GM12878 (cell line): Measurements from ENCODE around the gene RGL1. TPM values are rescaled to one million over a fixed set of nuclear protein-coding genes. Genes with fewer than 3 reads are reported as not detected.

ENCODE experiments used
- ATAC-seq: fragments of 200-7000 bp; cut with Tn5 transposase; 3 replicates; pipeline ENCODE4 v1.9.1; 2020; ENCODE audit warnings: mild to moderate bottlenecking, moderate library complexity
- BruUV-seq: library from RNA; stranded (reverse); fragments of 400-500 nt; replicated peaks from 2 replicates; lab custom pipeline; 2021; lab: Mats Ljungman, UMichigan
- CTCF ChIA-PET: fragments of 300-600 bp; sonication (Branson Sonifier 250); formaldehyde crosslinking; extraction: SDS; loops from one replicate; lab custom pipeline; 2021; ENCODE audit warnings: inconsistent platforms; lab: Yijun Ruan, JAX
- POLR2A ChIA-PET: fragments of 350-600 bp; formaldehyde crosslinking; extraction: SDS; loops from one replicate; lab custom pipeline; 2021; ENCODE audit warnings: inconsistent platforms; lab: Charles Lee
- RAD21 ChIA-PET: fragments of 300-600 bp; sonication (Branson Sonifier 250); formaldehyde crosslinking; loops from one replicate; lab custom pipeline; 2023; ENCODE audit warnings: antibody characterized with exemption; ENCODE audit not compliant: unreplicated experiment; lab: Charles Lee
- SMC1A ChIA-PET: fragments of 300-600 bp; sonication (Branson Sonifier 250); formaldehyde crosslinking; loops from one replicate; lab custom pipeline; 2023; ENCODE audit not compliant: unreplicated experiment, uncharacterized antibody; lab: Charles Lee
- DNase-seq: peaks from one replicate; pipeline ENCODE4 v3.0.0-alpha.2; 2011; ENCODE audit warnings: low read depth, low spot score
- FAIRE-seq: peaks from 3 replicates; lab custom pipeline; 2011; peaks lifted over from hg19 to GRCh38; lab: Jason Lieb, UNC
- H2AFZ ChIP-seq: 2 replicates; pipeline ENCODE4 v1.6.0; 2011; ENCODE audit warnings: low read depth, low read length, control low read depth; ENCODE audit not compliant: control insufficient read depth
- H3K27ac ChIP-seq: 2 replicates; pipeline ENCODE4 v1.5.1; 2011; ENCODE audit warnings: control low read depth; ENCODE audit not compliant: control insufficient read depth, insufficient read depth
- H3K27me3 ChIP-seq, 2 experiments: replicated peaks in 1 of 2; 2 replicates each; pipeline versions ENCODE4 v1.6.0 to v1.6.1; 2011; ENCODE audit warnings: low read length in 1 of 2; ENCODE audit not compliant: control insufficient read depth in 2 of 2, insufficient read depth in 2 of 2
- H3K36me3 ChIP-seq, 2 experiments: 2 replicates each; pipeline ENCODE4 v1.5.1; 2011; ENCODE audit warnings: low read length in 1 of 2; ENCODE audit not compliant: control insufficient read depth in 2 of 2, insufficient read depth in 2 of 2
- H3K4me1 ChIP-seq: 2 replicates; pipeline ENCODE4 v1.6.1; 2011; ENCODE audit warnings: mild to moderate bottlenecking, low read length, moderate library complexity, mixed read lengths; ENCODE audit not compliant: control insufficient read depth, insufficient read depth
- H3K4me2 ChIP-seq: 2 replicates; pipeline ENCODE4 v1.6.0; 2011; ENCODE audit warnings: control low read depth; ENCODE audit not compliant: control insufficient read depth, insufficient read depth
- H3K4me3 ChIP-seq: fragments of 200-600 bp; sonication (generic); 2 replicates; pipeline ENCODE4 v1.5.1; 2016
- H3K79me2 ChIP-seq: 2 replicates; pipeline ENCODE4 v1.6.0; 2011; ENCODE audit warnings: low read length; ENCODE audit not compliant: control insufficient read depth, insufficient read depth
- H3K9ac ChIP-seq: 2 replicates; pipeline ENCODE4 v1.8.0; 2011; ENCODE audit warnings: low read length, control low read depth, mixed read lengths; ENCODE audit not compliant: control insufficient read depth, insufficient read depth
- H3K9me3 ChIP-seq: replicated peaks from 3 replicates; pipeline ENCODE4 v1.5.1; 2011; ENCODE audit warnings: mild to moderate bottlenecking, low read length; ENCODE audit not compliant: control insufficient read depth, insufficient read depth
- H4K20me1 ChIP-seq: 2 replicates; pipeline ENCODE4 v1.6.0; 2011; ENCODE audit not compliant: control insufficient read depth, insufficient read depth
- BCL11A ChIP-seq: IDR thresholded peaks from 2 replicates; pipeline ENCODE4 v1.6.1; 2011; ENCODE audit warnings: low read depth, low read length
- HDAC2 ChIP-seq: fragments of 200-600 bp; sonication (generic); IDR thresholded peaks from 2 replicates; pipeline ENCODE4 v1.6.1; 2017
- HDAC6 ChIP-seq: fragments of 200-600 bp; sonication (generic); IDR thresholded peaks from one replicate; pipeline ENCODE4 v1.8.0; 2017; ENCODE audit warnings: antibody characterized with exemption; ENCODE audit not compliant: unreplicated experiment
- IRF5 ChIP-seq: fragments of 450-650 bp; IDR thresholded peaks from 2 replicates; pipeline ENCODE4 v1.6.1; 2017; ENCODE audit warnings: borderline replicate concordance
- JUNB ChIP-seq: IDR thresholded peaks from 2 replicates; pipeline ENCODE4 v1.6.1; 2016; ENCODE audit warnings: antibody characterized with exemption, mild to moderate bottlenecking
- MYC ChIP-seq: IDR thresholded peaks from 2 replicates; pipeline ENCODE4 v1.6.1; 2011; ENCODE audit warnings: mild to moderate bottlenecking, low read length, moderate library complexity, inconsistent platforms; ENCODE audit not compliant: insufficient read depth, insufficient replicate concordance, insufficient read length, severe bottlenecking
- POLR2AphosphoS5 ChIP-seq: IDR thresholded peaks from 2 replicates; pipeline ENCODE4 v1.6.1; 2011; ENCODE audit warnings: mild to moderate bottlenecking, low read length, inconsistent platforms
- POU2F2 ChIP-seq: IDR thresholded peaks from 3 replicates; pipeline ENCODE4 v1.6.1; 2011; ENCODE audit warnings: low read depth, mild to moderate bottlenecking, low read length, borderline replicate concordance
- RAD21 ChIP-seq: IDR thresholded peaks from 2 replicates; pipeline ENCODE4 v1.6.1; 2011; ENCODE audit warnings: mild to moderate bottlenecking, low read depth, low read length, moderate library complexity; ENCODE audit not compliant: insufficient read depth
- RCOR1 ChIP-seq: conservative IDR thresholded peaks from 2 replicates; pipeline ENCODE4 v1.6.1; 2012; ENCODE audit warnings: low read depth, low read length, improper control_type of control experiment
- RELB ChIP-seq: fragments of 450-650 bp; IDR thresholded peaks from 2 replicates; pipeline ENCODE4 v1.6.1; 2017; ENCODE audit warnings: low read depth, mild to moderate bottlenecking, moderate library complexity
- RFX5 ChIP-seq: IDR thresholded peaks from 2 replicates; pipeline ENCODE4 v1.6.1; 2011; ENCODE audit warnings: low read depth, low read length, improper control_type of control experiment
- SMARCA5 ChIP-seq: fragments of 450-650 bp; IDR thresholded peaks from 2 replicates; pipeline ENCODE4 v1.6.1; 2017; ENCODE audit warnings: mild to moderate bottlenecking
- STAT3 ChIP-seq: IDR thresholded peaks from 2 replicates; pipeline ENCODE4 v1.6.1; 2011; ENCODE audit warnings: low read depth, low read length, improper control_type of control experiment
- TCF3 ChIP-seq: IDR thresholded peaks from 2 replicates; pipeline ENCODE4 v1.6.1; 2012; ENCODE audit warnings: low read depth, mild to moderate bottlenecking, low read length, borderline replicate concordance; ENCODE audit not compliant: insufficient read depth
- TCF7 ChIP-seq: IDR thresholded peaks from 2 replicates; pipeline ENCODE4 v1.6.1; 2014; ENCODE audit warnings: antibody characterized with exemption, borderline replicate concordance
- USF1 ChIP-seq: IDR thresholded peaks from 2 replicates; pipeline ENCODE4 v1.6.1; 2011; ENCODE audit warnings: borderline replicate concordance, low read depth, mild to moderate bottlenecking, moderate library complexity, mixed read lengths, low read length; ENCODE audit not compliant: insufficient read depth; ENCODE audit errors: extremely low read length
- YY1 ChIP-seq: IDR thresholded peaks from 2 replicates; pipeline ENCODE4 v1.6.1; 2011; ENCODE audit warnings: low read depth, mild to moderate bottlenecking, low read length
- in situ Hi-C: fragments of 300-500 bp; cut with MboI; formaldehyde crosslinking; loops from 9 replicates; pipeline ENCODE4 v1.14.3; 2018; ENCODE audit warnings: mixed read lengths
- intact Hi-C: fragments of 100-400 bp; cut with micrococcal nuclease; formaldehyde crosslinking; loops from one replicate; pipeline ENCODE4 v1.14.2; 2022; ENCODE audit not compliant: unreplicated experiment
- polyA plus RNA-seq, 11 experiments: library from polyadenylated mRNA; depleted of rRNA in 4 of 11; unstranded in 6 of 11; stranded (reverse) in 5 of 11; fragments of >200 nt; fragmentation: Nextera tagmentation in 4 of 11; fragmentation: Illumina TruSeq in 1 of 11; extraction: Ambion mirVana in 4 of 11; extraction: Trizol in 1 of 11; gene quantifications; 1 replicate in 1 of 11; 2 replicates in 10 of 11; pipeline versions ENCODE4 v1.2.1 to v1.2.3, GENCODE V29; 2011 to 2016; ENCODE audit warnings: inconsistent platforms in 2 of 11, missing spikeins in 2 of 11, low read depth in 1 of 11
- total RNA-seq, 4 experiments: library from RNA; depleted of rRNA in 3 of 4; stranded (reverse); fragments of >200 nt in 3 of 4; fragmentation: Illumina TruSeq in 1 of 4; extraction: Trizol in 1 of 4; gene quantifications; 2 replicates each; pipeline versions ENCODE4 v1.2.1 to v1.2.3, GENCODE V29; 2013 to 2021

RGL1 gene
- total and polyA plus RNA-seq, 10 of the 15 experiments (the other 5 are each of a cell fraction or from before 2014, with no cell fraction given), result 8.1 to 25.0 (median 19.0) TPM

GRCh38 chr1:183891158-183891856 is 86.4 kb downstream of the RGL1 start (continued):
- TF ChIP-seq SMARCA5 (no peak), RELB (no peak)

- FAIRE-seq, result no peak
- no peaks in the 10 kb centered on the region; the same call in 2 of the 3 replicates for H3K9me3 ChIP-seq
- DNase-seq, result no peak
- no peak overlapping the region for H3K9ac ChIP-seq
- no TSS peak for BruUV-seq
- no peaks in the 10 kb centered on the region for H4K20me1 ChIP-seq
- peak overlapping the region; percentile 56 for H3K27ac ChIP-seq
- no peak for ATAC-seq
- no peaks in the 10 kb centered on the region; the same call in 1 of the 2 replicates for H3K79me2 ChIP-seq
- peaks cover 7 to 37% of the 10 kb centered on the region in 2 experiments for H3K36me3 ChIP-seq
- CTCF ChIA-PET, result interaction anchor here (1.7 to 7.2 kb wide), 6 partner anchors 10 to 237 kb away, joined by 4 to 44 read pairs (median 7); no protein-coding TSS in a partner anchor
- no peak overlapping the region for H2AFZ ChIP-seq
- intact Hi-C loops (no loop called here), in situ Hi-C loops (no loop called here)
- RAD21 ChIA-PET, result interaction anchor here (0.7 to 2.7 kb wide), 4 partner anchors 10 to 258 kb away, joined by 3 to 8 read pairs (median 6); no protein-coding TSS in a partner anchor
- no peak for TF ChIP-seq JUNB
- TF ChIP-seq MYC, result no peak
- TF ChIP-seq BCL11A, result no peak
- no peak for TF ChIP-seq STAT3
- TF ChIP-seq POLR2AphosphoS5, result no peak
- TF ChIP-seq YY1, result no peak
- TF ChIP-seq USF1, result no peak
- no peak for TF ChIP-seq RAD21
- TF ChIP-seq RCOR1, result no peak
- TF ChIP-seq TCF3, result no peak
- no peak for TF ChIP-seq HDAC6
- no peak for TF ChIP-seq HDAC2
- TF ChIP-seq RFX5, result no peak
- no peak for TF ChIP-seq TCF7
- no peak for TF ChIP-seq IRF5
- no peak for TF ChIP-seq POU2F2
- no peaks in the 10 kb centered on the region for H3K27me3 ChIP-seq
- SMC1A ChIA-PET, result interaction anchor here (0.6 to 12.0 kb wide), 14 partner anchors 11 to 1049 kb away, joined by 3 to 134 read pairs (median 4); no protein-coding TSS in a partner anchor
- H3K4me3 ChIP-seq, result no peak overlapping the region
- H3K4me1 ChIP-seq, result peaks cover 80% of the 10 kb centered on the region
- no peak overlapping the region for H3K4me2 ChIP-seq
- POLR2A ChIA-PET, result interaction anchor here (1.6 kb wide), 2 partner anchors 7 to 19 kb away, joined by 3 to 6 read pairs; no protein-coding TSS in a partner anchor
These were observed 87.5 kb downstream of the RGL1 start for GRCh38 chr1:183892351-183892793.
